Adipocyte (in vitro differentiated cells): Measurements from ENCODE around the gene RAD21L1.

Source experiments
- DNase-seq: peaks from one replicate; pipeline ENCODE4 v3.0.0-alpha.2; 2015; ENCODE audit warnings: low read depth
- H3K27me3 ChIP-seq: replicated peaks from 2 replicates; pipeline ENCODE4 v1.7.0; 2013; ENCODE audit warnings: mild to moderate bottlenecking, low read length, moderate library complexity; ENCODE audit not compliant: control insufficient read depth, insufficient read depth
- H3K36me3 ChIP-seq: 2 replicates; pipeline ENCODE4 v1.7.0; 2013; ENCODE audit warnings: low read length, mild to moderate bottlenecking, moderate library complexity; ENCODE audit not compliant: control insufficient read depth, insufficient read depth, severe bottlenecking
- H3K4me1 ChIP-seq: 2 replicates; pipeline ENCODE4 v1.7.0; 2013; ENCODE audit warnings: mild to moderate bottlenecking, low read length, moderate library complexity; ENCODE audit not compliant: control insufficient read depth, insufficient read depth
- H3K4me3 ChIP-seq: 2 replicates; pipeline ENCODE4 v1.7.0; 2013; ENCODE audit warnings: mild to moderate bottlenecking, low read length, moderate library complexity
- H3K9ac ChIP-seq: 2 replicates; pipeline ENCODE4 v1.7.0; 2013; ENCODE audit warnings: mild to moderate bottlenecking, low read length, moderate library complexity
- H3K9me3 ChIP-seq: 2 replicates; pipeline ENCODE4 v1.7.0; 2013; ENCODE audit warnings: mild to moderate bottlenecking, low read length, moderate library complexity; ENCODE audit not compliant: control insufficient read depth

The RAD21L1 gene

GRCh38 chr20:1225783-1226654, at the start of gene RAD21L1:
Gene RAD21L1, plus strand, starts transcription at chr20:1226044. Its CDS starts 2,410 bp downstream, at chr20:1228454.
- H3K27me3 ChIP-seq = peaks cover 7% of the 10 kb centered on the region
- peak; percentile 92 for DNase-seq

DNA sequence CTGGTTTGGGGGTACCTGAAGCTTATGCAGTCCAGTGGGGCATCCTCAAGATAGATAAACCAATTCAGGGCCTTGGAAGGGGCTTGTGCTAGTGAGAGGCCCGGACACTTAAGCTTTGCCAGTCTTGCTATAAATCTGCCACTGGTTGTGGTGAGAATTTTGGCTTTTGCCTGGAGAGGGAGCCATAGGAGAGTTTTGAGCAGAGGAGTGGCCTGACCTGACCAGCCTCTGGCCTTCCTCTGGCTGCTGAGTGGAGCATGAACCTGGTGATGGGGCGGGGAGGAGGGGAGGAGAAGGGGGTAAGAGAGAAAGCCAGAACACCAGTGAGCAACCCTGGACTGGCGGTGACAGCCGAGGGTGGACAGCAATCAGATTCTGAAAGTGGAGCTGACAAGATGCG, 48.2 kb upstream of the RAD21L1 start:
- no peaks in the 10 kb centered on the region for H3K4me1 ChIP-seq
- peak; percentile 2 for DNase-seq
- H3K9me3 ChIP-seq = no peaks in the 10 kb centered on the region
- H3K27me3 ChIP-seq = peaks cover 4% of the 10 kb centered on the region
- H3K9ac ChIP-seq = no peak overlapping the region
- H3K36me3 ChIP-seq = no peaks in the 10 kb centered on the region
- H3K4me3 ChIP-seq = no peak overlapping the region

More at GRCh38 chr20:1225783-1226654, at the start of gene RAD21L1:
- no peaks in the 10 kb centered on the region for H3K36me3 ChIP-seq
- H3K4me3 ChIP-seq = peak within 1 kb of the TSS; percentile 83
- peaks cover 5% of the 10 kb centered on the region for H3K4me1 ChIP-seq
- no peaks in the 10 kb centered on the region for H3K9me3 ChIP-seq
- peak within 1 kb of the TSS; percentile 74 for H3K9ac ChIP-seq

GRCh38 chr20:1178103-1178502, 47.7 kb upstream of the RAD21L1 start:
- H3K36me3 ChIP-seq = no peaks in the 10 kb centered on the region
- peaks cover 4% of the 10 kb centered on the region for H3K27me3 ChIP-seq
- no peaks in the 10 kb centered on the region for H3K9me3 ChIP-seq
- H3K4me1 ChIP-seq = no peaks in the 10 kb centered on the region
- H3K4me3 ChIP-seq = no peak overlapping the region
- no peak overlapping the region for H3K9ac ChIP-seq
- no peak for DNase-seq

DNA sequence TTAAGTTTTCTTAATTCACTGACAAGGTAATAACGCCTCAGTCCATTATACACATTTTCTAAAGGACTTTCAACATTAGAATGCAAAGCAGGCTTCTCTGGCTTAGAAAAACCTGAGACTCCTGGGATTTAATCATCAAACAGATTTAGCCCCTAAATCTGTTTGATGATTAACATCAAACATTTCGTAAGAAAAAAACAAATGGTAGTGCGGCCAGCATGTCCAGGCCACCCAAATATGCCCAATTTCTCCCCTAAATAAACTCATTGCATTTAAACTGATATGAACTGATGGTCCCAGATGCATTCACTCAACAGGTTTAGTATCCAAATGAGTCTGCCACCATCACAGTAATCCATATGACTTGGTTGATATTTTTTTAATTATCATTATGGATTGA, 47.2 kb upstream of the RAD21L1 start:
- no peaks in the 10 kb centered on the region for H3K36me3 ChIP-seq
- no peak overlapping the region for H3K9ac ChIP-seq
- no peak for DNase-seq
- peaks cover 4% of the 10 kb centered on the region for H3K27me3 ChIP-seq
- H3K4me3 ChIP-seq = no peak overlapping the region
- H3K4me1 ChIP-seq = no peaks in the 10 kb centered on the region
- H3K9me3 ChIP-seq = no peaks in the 10 kb centered on the region

DNA sequence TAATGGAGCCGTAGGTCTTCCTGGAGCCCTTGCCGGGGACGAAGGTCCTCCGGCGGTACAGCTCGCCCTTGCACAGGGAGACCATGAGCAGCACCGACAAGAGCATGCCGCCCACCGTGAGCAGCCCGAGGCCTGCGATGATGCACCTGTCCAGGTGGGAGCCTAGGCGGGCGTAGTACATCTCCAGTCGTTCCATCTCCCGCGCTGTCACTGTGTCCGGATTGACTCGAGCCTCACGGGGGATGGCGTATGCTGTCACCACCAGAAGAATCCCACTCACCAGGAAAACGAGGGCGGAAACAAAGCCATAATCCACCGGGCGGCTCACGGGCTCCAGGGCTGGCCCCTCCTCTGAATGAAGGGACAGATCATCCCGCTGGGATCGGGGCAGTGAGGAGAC, 44.9 kb upstream of the RAD21L1 start:
- H3K27me3 ChIP-seq = peaks cover 13% of the 10 kb centered on the region
- no peak overlapping the region for H3K9ac ChIP-seq
- DNase-seq = no peak
- no peaks in the 10 kb centered on the region for H3K9me3 ChIP-seq
- no peaks in the 10 kb centered on the region for H3K36me3 ChIP-seq
- H3K4me1 ChIP-seq = no peaks in the 10 kb centered on the region
- no peak overlapping the region for H3K4me3 ChIP-seq

DNA sequence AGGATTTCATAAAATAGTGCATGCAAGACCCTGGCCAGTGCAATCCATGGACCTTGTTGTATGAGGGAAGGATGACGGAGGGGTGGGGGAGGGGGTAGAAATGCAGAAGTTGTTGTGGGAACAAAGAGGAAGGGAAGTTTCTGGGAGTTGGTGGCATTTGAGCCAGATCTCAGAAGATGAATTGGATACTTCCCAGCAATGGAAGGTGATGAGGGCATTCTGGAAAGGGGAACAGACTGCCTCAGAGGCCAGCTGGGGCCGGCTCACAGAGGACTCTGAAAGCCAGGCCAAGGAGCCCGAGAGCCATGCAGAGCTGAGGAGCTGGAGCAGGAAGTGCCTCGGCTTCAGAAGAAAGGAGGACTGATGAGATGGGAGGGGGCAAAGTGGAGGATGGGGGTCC, 43.7 kb upstream of the RAD21L1 start:
- Histone ChIP-seq H3K36me3 (no peaks in the 10 kb centered on the region), H3K9ac (no peak overlapping the region), H3K4me1 (no peaks in the 10 kb centered on the region), H3K27me3 (peaks cover 25% of the 10 kb centered on the region), H3K4me3 (no peak overlapping the region), H3K9me3 (no peaks in the 10 kb centered on the region)
- no peak for DNase-seq

- Histone ChIP-seq H3K4me3 (no peak overlapping the region), H3K27me3 (peaks cover 32% of the 10 kb centered on the region), H3K36me3 (no peaks in the 10 kb centered on the region), H3K9ac (no peak overlapping the region), H3K9me3 (no peaks in the 10 kb centered on the region), H3K4me1 (no peaks in the 10 kb centered on the region)
- DNase-seq = no peak
Measured at GRCh38 chr20:1183153-1183552, 42.7 kb upstream of the RAD21L1 start.

GRCh38 chr20:1184260-1184637, 41.6 kb upstream of the RAD21L1 start:
- H3K36me3 ChIP-seq = no peaks in the 10 kb centered on the region
- no peak for DNase-seq
- no peaks in the 10 kb centered on the region for H3K4me1 ChIP-seq
- H3K27me3 ChIP-seq = peaks cover 38% of the 10 kb centered on the region
- no peaks in the 10 kb centered on the region for H3K9me3 ChIP-seq
- H3K4me3 ChIP-seq = no peak overlapping the region
- H3K9ac ChIP-seq = no peak overlapping the region

- Histone ChIP-seq H3K9ac (no peak within 1 kb of the TSS), H3K9me3 (no peaks in the 10 kb centered on the region), H3K27me3 (peaks cover 40% of the 10 kb centered on the region), H3K4me1 (no peaks in the 10 kb centered on the region), H3K4me3 (peak within 1 kb of the TSS; percentile 37), H3K36me3 (no peaks in the 10 kb centered on the region)
- peak; percentile 10 for DNase-seq
Measured at GRCh38 chr20:1184638-1185315, 41.1 kb upstream of the RAD21L1 start, which contains the start of gene TMEM74B. Gene TMEM74B, minus strand, starts transcription at chr20:1184981. Its CDS starts 1,180 bp downstream, at chr20:1183801.

DNA sequence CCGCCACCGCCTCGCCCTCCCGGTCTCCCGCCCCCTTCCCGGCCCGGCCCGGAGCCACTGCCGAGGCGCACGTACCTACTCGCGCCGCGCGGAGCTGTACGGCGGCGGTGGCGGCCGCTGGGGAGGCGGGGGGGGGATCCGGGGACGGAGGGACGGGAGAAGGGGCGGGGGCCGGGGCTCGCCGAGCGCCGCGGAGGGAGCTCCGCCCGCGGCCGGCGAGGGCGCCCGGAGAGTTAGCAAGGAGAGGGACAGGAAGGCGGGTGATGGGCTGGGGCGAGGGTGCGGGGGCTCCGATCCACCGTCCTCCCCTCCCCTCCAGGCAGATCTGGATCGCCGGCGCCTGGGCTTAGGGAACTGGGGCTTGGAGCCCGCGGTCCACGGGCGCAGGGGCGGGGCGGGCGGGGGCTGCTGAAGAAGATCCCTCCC, 40.5 kb upstream of the RAD21L1 start:
- peak; percentile 14 for DNase-seq
- H3K4me1 ChIP-seq = no peaks in the 10 kb centered on the region

GRCh38 chr20:1185790-1186334, 40.0 kb upstream of the RAD21L1 start:
- Histone ChIP-seq H3K9me3 (no peaks in the 10 kb centered on the region), H3K4me1 (no peaks in the 10 kb centered on the region), H3K36me3 (no peaks in the 10 kb centered on the region), H3K9ac (no peak overlapping the region), H3K4me3 (no peak overlapping the region), H3K27me3 (peaks cover 44% of the 10 kb centered on the region)
- peak; percentile 56 for DNase-seq

More for the DNA sequence above, 40.5 kb upstream of the RAD21L1 start:
- no peaks in the 10 kb centered on the region for H3K36me3 ChIP-seq
- H3K4me3 ChIP-seq = no peak overlapping the region
- no peaks in the 10 kb centered on the region for H3K9me3 ChIP-seq
- H3K27me3 ChIP-seq = peaks cover 40% of the 10 kb centered on the region
- no peak overlapping the region for H3K9ac ChIP-seq
